ENCODE results near the gene TEAD2. TPM values are rescaled to one million over a fixed set of nuclear protein-coding genes. Genes with fewer than 3 reads are reported as not detected.
A peak's percentile ranks its signal among the peaks of the same experiment; 100 is the strongest.

TEAD2 gene
- total RNA-seq, 1 experiment from 2014 or later, result 121 TPM

GRCh38 chr19:49363268-49364082 is 1.3 kb upstream of the TEAD2 start, which contains the start of gene DKKL1:
DKKL1 (plus strand) TSS chr19:49363877; CDS start chr19:49363999, 122 bp downstream.
- peaks cover under 1% of the 10 kb centered on the region for H3K9me3 ChIP-seq (ENCODE audit: low read depth, low read length, poor library complexity, severe bottlenecking)
- peak; percentile 98 for DNase-seq (ENCODE audit: low spot score)
- TF ChIP-seq CTCF (conservative IDR thresholded peaks at IDR 0.05; ENCODE audit: low read depth, low read length) (peak; percentile 35), EZH2 (IDR thresholded peaks at IDR 0.05; ENCODE audit: borderline replicate concordance, low read depth, low read length, poor library complexity, severe bottlenecking) (no peak)
- no peaks in the 10 kb centered on the region for H3K27me3 ChIP-seq (replicated peaks; ENCODE audit: insufficient read depth, low read depth, low read length, poor library complexity)
- BruUV-seq (replicated peaks), result no TSS peak
- peaks cover 16% of the 10 kb centered on the region for H3K36me3 ChIP-seq (ENCODE audit: insufficient read depth, low read length, poor library complexity, severe bottlenecking)
- CTCF ChIA-PET, result interaction anchor here (0.6 to 1.1 kb wide), 2 partner anchors 15 to 79 kb away, joined by 3 read pairs; no protein-coding TSS in a partner anchor
- intact Hi-C loops (cut with micrococcal nuclease; ENCODE audit: unreplicated experiment), result no loop called here
- peaks cover 5% of the 10 kb centered on the region for H3K4me1 ChIP-seq (ENCODE audit: insufficient read depth, low read length, poor library complexity, severe bottlenecking)
- POLR2A ChIA-PET (ENCODE audit: low non-redundant PET), result no interaction called here
- peak within 1 kb of the TSS; percentile 98 for H3K27ac ChIP-seq (ENCODE audit: low read depth, low read length, poor library complexity, severe bottlenecking)
- H3K4me3 ChIP-seq (ENCODE audit: low read depth, low read length, poor library complexity, severe bottlenecking), result peak within 1 kb of the TSS; percentile 84

- CTCF ChIA-PET, result interaction anchor here (0.6 to 1.1 kb wide), 2 partner anchors 14 to 80 kb away, joined by 3 read pairs; no protein-coding TSS in a partner anchor
- BruUV-seq (replicated peaks), result TSS peak; percentile 81
- H3K27ac ChIP-seq (ENCODE audit: low read depth, low read length, poor library complexity, severe bottlenecking), result peak overlapping the region; percentile 98
- POLR2A ChIA-PET (ENCODE audit: low non-redundant PET), result no interaction called here
- H3K27me3 ChIP-seq (replicated peaks; ENCODE audit: insufficient read depth, low read depth, low read length, poor library complexity), result no peaks in the 10 kb centered on the region
- intact Hi-C loops (cut with micrococcal nuclease; ENCODE audit: unreplicated experiment), result no loop called here
- no peak for DNase-seq (ENCODE audit: low spot score)
- H3K36me3 ChIP-seq (ENCODE audit: insufficient read depth, low read length, poor library complexity, severe bottlenecking), result peaks cover 22% of the 10 kb centered on the region
- H3K4me3 ChIP-seq (ENCODE audit: low read depth, low read length, poor library complexity, severe bottlenecking), result peak overlapping the region; percentile 84
- TF ChIP-seq CTCF (conservative IDR thresholded peaks at IDR 0.05; ENCODE audit: low read depth, low read length), result no peak
- peaks cover 5% of the 10 kb centered on the region for H3K4me1 ChIP-seq (ENCODE audit: insufficient read depth, low read length, poor library complexity, severe bottlenecking)
- no peaks in the 10 kb centered on the region for H3K9me3 ChIP-seq (ENCODE audit: low read depth, low read length, poor library complexity, severe bottlenecking)
Observed at GRCh38 chr19:49362929-49363267, 682 bp upstream of the TEAD2 start.

GRCh38 chr19:49361438-49362047 is 673 bp downstream of the TEAD2 start:
- no peaks in the 10 kb centered on the region for H3K9me3 ChIP-seq (ENCODE audit: low read depth, low read length, poor library complexity, severe bottlenecking)
- intact Hi-C loops (cut with micrococcal nuclease; ENCODE audit: unreplicated experiment), result no loop called here
- peaks cover 13% of the 10 kb centered on the region for H3K4me1 ChIP-seq (ENCODE audit: insufficient read depth, low read length, poor library complexity, severe bottlenecking)
- POLR2A ChIA-PET (ENCODE audit: low non-redundant PET), result interaction anchor here (0.5 to 1.2 kb wide), 4 partner anchors 22 to 274 kb away, joined by 4 to 11 read pairs (median 6); no protein-coding TSS in a partner anchor
- TF ChIP-seq CTCF (conservative IDR thresholded peaks at IDR 0.05; ENCODE audit: low read depth, low read length), result no peak
- no peak for TF ChIP-seq EZH2 (IDR thresholded peaks at IDR 0.05; ENCODE audit: borderline replicate concordance, low read depth, low read length, poor library complexity, severe bottlenecking)
- peak overlapping the region; percentile 98 for H3K27ac ChIP-seq (ENCODE audit: low read depth, low read length, poor library complexity, severe bottlenecking)
- peak; percentile 88 for DNase-seq (ENCODE audit: low spot score)
- BruUV-seq (replicated peaks), result no TSS peak
- H3K27me3 ChIP-seq (replicated peaks; ENCODE audit: insufficient read depth, low read depth, low read length, poor library complexity), result no peaks in the 10 kb centered on the region
- peak overlapping the region; percentile 84 for H3K4me3 ChIP-seq (ENCODE audit: low read depth, low read length, poor library complexity, severe bottlenecking)
- CTCF ChIA-PET, result interaction anchor here (0.7 kb wide), 1 partner anchor 20 kb away, joined by 3 read pairs; no protein-coding TSS in a partner anchor
- H3K36me3 ChIP-seq (ENCODE audit: insufficient read depth, low read length, poor library complexity, severe bottlenecking), result peaks cover 27% of the 10 kb centered on the region
